H9 (cell line): ENCODE data around the gene OR56A3. TPM values are rescaled to one million over a fixed set of nuclear protein-coding genes. Genes with fewer than 3 reads are reported as not detected.

Source experiments
- DNase-seq: peaks from one replicate; pipeline ENCODE4 v3.0.0-alpha.2; 2017
- H2AFZ ChIP-seq: one replicate; pipeline ENCODE4 v1.6.1; 2013; ENCODE audit warnings: mild to moderate bottlenecking, low read length, control low read depth, moderate library complexity
- H2AK5ac ChIP-seq: 2 replicates; pipeline ENCODE4 v1.6.1; 2013; ENCODE audit warnings: low read length, control low read depth, mixed read lengths; ENCODE audit not compliant: insufficient read length
- H2BK120ac ChIP-seq: one replicate; pipeline ENCODE4 v1.6.1; 2013; ENCODE audit warnings: low read depth, mild to moderate bottlenecking, low read length, control low read depth, inconsistent platforms; ENCODE audit not compliant: poor library complexity, severe bottlenecking
- H2BK12ac ChIP-seq: 2 replicates; pipeline ENCODE4 v1.6.1; 2013; ENCODE audit warnings: low read length, control low read depth, mixed read lengths, low read depth; ENCODE audit not compliant: insufficient read length
- H2BK15ac ChIP-seq: 2 replicates; pipeline ENCODE4 v1.6.1; 2013; ENCODE audit warnings: low read depth, low read length, control low read depth
- H2BK20ac ChIP-seq: one replicate; pipeline ENCODE4 v1.6.1; 2013; ENCODE audit warnings: low read depth, mild to moderate bottlenecking, low read length, control low read depth, inconsistent platforms; ENCODE audit not compliant: poor library complexity, severe bottlenecking
- H2BK5ac ChIP-seq: 2 replicates; pipeline ENCODE4 v1.6.1; 2013; ENCODE audit warnings: low read length, control low read depth, mixed read lengths; ENCODE audit not compliant: insufficient read length
- H3K14ac ChIP-seq: 2 replicates; pipeline ENCODE4 v1.6.1; 2013; ENCODE audit warnings: low read length, control low read depth; ENCODE audit not compliant: insufficient read depth
- H3K18ac ChIP-seq: 2 replicates; pipeline ENCODE4 v1.6.1; 2013; ENCODE audit warnings: low read depth, mild to moderate bottlenecking, mixed read lengths, low read length, control low read depth; ENCODE audit not compliant: insufficient read length
- H3K23ac ChIP-seq: 2 replicates; pipeline ENCODE4 v1.6.1; 2013; ENCODE audit warnings: low read length, control low read depth, mixed read lengths, low read depth; ENCODE audit not compliant: insufficient read length
- H3K23me2 ChIP-seq: 2 replicates; pipeline ENCODE4 v1.6.1; 2013; ENCODE audit warnings: low read depth, mild to moderate bottlenecking, mixed read lengths, low read length, control low read depth; ENCODE audit not compliant: insufficient read length, poor library complexity, severe bottlenecking
- H3K27ac ChIP-seq: 2 replicates; pipeline ENCODE4 v1.5.1; 2013; ENCODE audit warnings: low read length, control low read depth, mixed read lengths, low read depth; ENCODE audit not compliant: insufficient read length
- H3K27me3 ChIP-seq: 2 replicates; pipeline ENCODE4 v1.6.1; 2013; ENCODE audit warnings: low read length, control low read depth, inconsistent platforms; ENCODE audit not compliant: insufficient read depth
- H3K4ac ChIP-seq: 2 replicates; pipeline ENCODE4 v1.6.1; 2013; ENCODE audit warnings: low read depth, mild to moderate bottlenecking, control low read depth, inconsistent platforms, low read length, moderate library complexity
- H3K4me1 ChIP-seq: 2 replicates; pipeline ENCODE4 v1.6.1; 2013; ENCODE audit warnings: low read length, control low read depth, inconsistent platforms; ENCODE audit not compliant: insufficient read depth
- H3K4me2 ChIP-seq: 2 replicates; pipeline ENCODE4 v1.6.1; 2013; ENCODE audit warnings: low read length, control low read depth, mixed read lengths; ENCODE audit not compliant: insufficient read length, insufficient read depth
- H3K56ac ChIP-seq: 2 replicates; pipeline ENCODE4 v1.6.1; 2013; ENCODE audit warnings: low read depth, mild to moderate bottlenecking, mixed read lengths, low read length, control low read depth; ENCODE audit not compliant: insufficient read length
- H3K79me1 ChIP-seq: 2 replicates; pipeline ENCODE4 v1.6.1; 2013; ENCODE audit warnings: low read depth, mild to moderate bottlenecking, moderate library complexity, low read length, control low read depth, inconsistent platforms; ENCODE audit not compliant: insufficient read depth, poor library complexity, severe bottlenecking
- H3K79me2 ChIP-seq: 2 replicates; pipeline ENCODE4 v1.6.1; 2013; ENCODE audit warnings: low read length, control low read depth, inconsistent platforms; ENCODE audit not compliant: insufficient read depth
- H3K9ac ChIP-seq: 2 replicates; pipeline ENCODE4 v1.6.1; 2013; ENCODE audit warnings: low read length, control low read depth, mixed read lengths; ENCODE audit not compliant: insufficient read length; ENCODE audit errors: extremely low read depth
- H3K9me3 ChIP-seq: one replicate; pipeline ENCODE4 v1.6.1; 2013; ENCODE audit warnings: low read depth, low read length, inconsistent platforms; ENCODE audit not compliant: control insufficient read depth
- H3T11ph ChIP-seq: one replicate; pipeline ENCODE4 v1.6.1; 2013; ENCODE audit warnings: mild to moderate bottlenecking, low read length, control low read depth, inconsistent platforms
- H4K20me1 ChIP-seq: one replicate; pipeline ENCODE4 v1.6.1; 2013; ENCODE audit not compliant: control insufficient read depth, insufficient read length, insufficient read depth
- H4K5ac ChIP-seq: 2 replicates; pipeline ENCODE4 v1.6.1; 2013; ENCODE audit warnings: low read depth, mild to moderate bottlenecking, mixed read lengths, low read length, control low read depth; ENCODE audit not compliant: insufficient read length
- H4K8ac ChIP-seq: replicated peaks from 2 replicates; pipeline ENCODE4 v1.6.1; 2013; ENCODE audit warnings: low read length, control low read depth, mixed read lengths, low read depth; ENCODE audit not compliant: insufficient read length
- H4K91ac ChIP-seq: 2 replicates; pipeline ENCODE4 v1.6.1; 2013; ENCODE audit warnings: low read depth, mild to moderate bottlenecking, moderate library complexity, mixed read lengths, low read length, control low read depth; ENCODE audit not compliant: insufficient read length
- H3K27ac Mint-ChIP-seq, 3 experiments: 2 replicates in 2 of 3; 3 replicates in 1 of 3; pipeline ENCODE4 v1.8.0; 2020 to 2021; ENCODE audit warnings: mixed read lengths in 3 of 3, mild to moderate bottlenecking in 1 of 3, moderate library complexity in 1 of 3
- H3K27me3 Mint-ChIP-seq: 2 replicates; pipeline ENCODE4 v1.8.0; 2021; ENCODE audit warnings: low read depth, mild to moderate bottlenecking, moderate library complexity, mixed read lengths
- H3K36me3 Mint-ChIP-seq, 3 experiments: 2 replicates in 2 of 3; 3 replicates in 1 of 3; pipeline ENCODE4 v1.8.0; 2020 to 2021; ENCODE audit warnings: low read depth in 3 of 3, mixed read lengths in 3 of 3; ENCODE audit not compliant: insufficient read depth in 1 of 3
- H3K4me1 Mint-ChIP-seq, 2 experiments: 2 replicates each; pipeline ENCODE4 v1.8.0; 2020; ENCODE audit warnings: mixed read lengths in 2 of 2
- H3K4me3 Mint-ChIP-seq, 2 experiments: 2 replicates in 1 of 2; 3 replicates in 1 of 2; pipeline ENCODE4 v1.8.0; 2020 to 2021; ENCODE audit warnings: mild to moderate bottlenecking in 2 of 2, mixed read lengths in 2 of 2, moderate library complexity in 1 of 2
- H3K9me3 Mint-ChIP-seq, 2 experiments: 2 replicates in 1 of 2; 3 replicates in 1 of 2; pipeline ENCODE4 v1.8.0; 2020; ENCODE audit warnings: mild to moderate bottlenecking in 2 of 2, mixed read lengths in 2 of 2, moderate library complexity in 1 of 2
- total RNA-seq: library from RNA; stranded (reverse); gene quantifications from 2 replicates; pipeline ENCODE4 v1.2.1, GENCODE V29; 2021
- TF ChIP-seq, protein P1 (sequence below): fragments of 200-600 bp; sonication (generic); conservative IDR thresholded peaks from 3 replicates; pipeline ENCODE4 v1.8.0; 2021; ENCODE audit warnings: antibody characterized with exemption, mild to moderate bottlenecking

OR56A3 gene
- total RNA-seq, 1 experiment from 2014 or later = not detected

DNA sequence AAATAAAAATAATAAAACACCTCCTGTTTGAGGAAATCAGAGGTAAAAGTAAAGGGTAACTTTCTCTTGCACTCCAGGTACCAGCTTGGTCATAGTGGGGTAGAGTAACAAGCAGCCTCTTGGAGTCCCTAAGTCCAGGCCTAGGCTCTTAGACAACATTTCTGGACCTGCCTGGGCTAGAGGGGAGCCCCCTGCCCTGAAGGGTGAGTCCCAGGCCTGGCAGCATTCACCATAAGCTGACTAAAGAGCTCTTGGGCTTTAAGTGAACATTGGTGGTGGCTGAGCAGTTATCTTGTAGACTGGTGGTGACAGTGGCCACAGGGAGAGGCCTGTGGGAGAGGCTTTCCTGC lies 18.6 kb upstream of the OR56A3 start:
- H3K56ac ChIP-seq = no peak overlapping the region
- H2BK5ac ChIP-seq = no peak overlapping the region
- H4K5ac ChIP-seq = no peak overlapping the region
- H3K27me3 ChIP-seq = no peaks in the 10 kb centered on the region
- H3K18ac ChIP-seq = no peak overlapping the region
- no peaks in the 10 kb centered on the region for H3K79me2 ChIP-seq
- Mint-ChIP-seq H3K4me1 (no peaks in the 10 kb centered on the region), H3K27ac (no peak overlapping the region), H3K4me3 (no peak overlapping the region), H3K36me3 (peaks cover 1 to 19% (median 10%) of the 10 kb centered on the region in 3 experiments), H3K27me3 (no peaks in the 10 kb centered on the region; the same call in 1 of the 2 replicates), H3K9me3 (peaks cover 23 to 24% of the 10 kb centered on the region in 2 experiments)
- DNase-seq = no peak
- H2AFZ ChIP-seq = no peak overlapping the region
- H3K9me3 ChIP-seq = no peaks in the 10 kb centered on the region
- no peak overlapping the region for H3T11ph ChIP-seq
- TF ChIP-seq, protein P1, sequence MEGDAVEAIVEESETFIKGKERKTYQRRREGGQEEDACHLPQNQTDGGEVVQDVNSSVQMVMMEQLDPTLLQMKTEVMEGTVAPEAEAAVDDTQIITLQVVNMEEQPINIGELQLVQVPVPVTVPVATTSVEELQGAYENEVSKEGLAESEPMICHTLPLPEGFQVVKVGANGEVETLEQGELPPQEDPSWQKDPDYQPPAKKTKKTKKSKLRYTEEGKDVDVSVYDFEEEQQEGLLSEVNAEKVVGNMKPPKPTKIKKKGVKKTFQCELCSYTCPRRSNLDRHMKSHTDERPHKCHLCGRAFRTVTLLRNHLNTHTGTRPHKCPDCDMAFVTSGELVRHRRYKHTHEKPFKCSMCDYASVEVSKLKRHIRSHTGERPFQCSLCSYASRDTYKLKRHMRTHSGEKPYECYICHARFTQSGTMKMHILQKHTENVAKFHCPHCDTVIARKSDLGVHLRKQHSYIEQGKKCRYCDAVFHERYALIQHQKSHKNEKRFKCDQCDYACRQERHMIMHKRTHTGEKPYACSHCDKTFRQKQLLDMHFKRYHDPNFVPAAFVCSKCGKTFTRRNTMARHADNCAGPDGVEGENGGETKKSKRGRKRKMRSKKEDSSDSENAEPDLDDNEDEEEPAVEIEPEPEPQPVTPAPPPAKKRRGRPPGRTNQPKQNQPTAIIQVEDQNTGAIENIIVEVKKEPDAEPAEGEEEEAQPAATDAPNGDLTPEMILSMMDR = no peak
- no peak overlapping the region for H2BK120ac ChIP-seq
- H2BK15ac ChIP-seq = no peak overlapping the region
- H2AK5ac ChIP-seq = no peak overlapping the region
- H3K27ac ChIP-seq = no peak overlapping the region
- no peak overlapping the region for H4K8ac ChIP-seq
- no peak overlapping the region for H2BK12ac ChIP-seq
- no peak overlapping the region for H4K91ac ChIP-seq
- no peaks in the 10 kb centered on the region for H3K79me1 ChIP-seq
- H3K14ac ChIP-seq = no peak overlapping the region
- no peaks in the 10 kb centered on the region for H3K4me1 ChIP-seq
- no peak overlapping the region for H3K23ac ChIP-seq
- H4K20me1 ChIP-seq = no peaks in the 10 kb centered on the region
- no peak overlapping the region for H3K4ac ChIP-seq
- no peak overlapping the region for H2BK20ac ChIP-seq
- H3K4me2 ChIP-seq = no peak overlapping the region
- no peaks in the 10 kb centered on the region for H3K23me2 ChIP-seq
- no peak overlapping the region for H3K9ac ChIP-seq
